Measurements from ENCODE around the gene RAD23A. TPM values are rescaled to one million over a fixed set of nuclear protein-coding genes. Genes with fewer than 3 reads are reported as not detected.

RAD23A gene
- total and polyA plus RNA-seq, 7 donors = 58.7 to 133 (median 99.3) TPM

- intact Hi-C loops (cut with DNase I) = no loop called here
- no peaks in the 10 kb centered on the region for H3K9me3 ChIP-seq
- WGBS, 2 donors = 59 to 60% methylated on average over 14 of the region's 14 CpGs
- peak within 1 kb of the TSS; percentile 64 to 86 (median 80) for H3K27ac ChIP-seq
- H3K4me1 ChIP-seq = peaks cover 0 to 20% (median 12%) of the 10 kb centered on the region in 4 donors
- peak; percentile 89 for DNase-seq
- H3K36me3 ChIP-seq = no peaks in the 10 kb centered on the region
- peak within 1 kb of the TSS in 2 of 4 donors; percentile 2 to 8 for H3K4me3 ChIP-seq
- no peaks in the 10 kb centered on the region for H3K27me3 ChIP-seq
- no peak for TF ChIP-seq EP300 (IDR thresholded peaks at IDR 0.05)
- TF ChIP-seq CTCF (IDR thresholded peaks at IDR 0.05) = no peak
- TF ChIP-seq POLR2A (IDR thresholded peaks at IDR 0.05) = no peak
- TF ChIP-seq POLR2AphosphoS5 (IDR thresholded peaks at IDR 0.05) = peak in 1 of 4 donors; percentile 49
Observed at GRCh38 chr19:12969292-12969988, 23.8 kb downstream of the RAD23A start, which contains the start of gene DAND5. DAND5 (plus strand) TSS chr19:12969576; CDS start chr19:12969661, 85 bp downstream.

GRCh38 chr19:12970070-12970820 is 24.6 kb downstream of the RAD23A start:
- no peak overlapping the region for H3K4me3 ChIP-seq
- no peaks in the 10 kb centered on the region for H3K27me3 ChIP-seq
- peaks cover 0 to 20% (median 10%) of the 10 kb centered on the region in 4 donors for H3K4me1 ChIP-seq
- TF ChIP-seq EP300 (IDR thresholded peaks at IDR 0.05) (no peak), POLR2A (IDR thresholded peaks at IDR 0.05) (no peak), CTCF (IDR thresholded peaks at IDR 0.05) (no peak), POLR2AphosphoS5 (IDR thresholded peaks at IDR 0.05) (no peak)
- intact Hi-C loops (cut with DNase I) = no loop called here
- no peak for DNase-seq
- 86 to 91% methylated on average over 7 of the region's 7 CpGs for WGBS, 2 donors
- no peaks in the 10 kb centered on the region for H3K9me3 ChIP-seq
- H3K27ac ChIP-seq = peak overlapping the region; percentile 64 to 86 (median 80)
- H3K36me3 ChIP-seq = no peaks in the 10 kb centered on the region

- Histone ChIP-seq H3K27me3 (no peaks in the 10 kb centered on the region), H3K27ac (no peak overlapping the region), H3K36me3 (no peaks in the 10 kb centered on the region), H3K4me1 (peaks cover 0 to 15% (median 5%) of the 10 kb centered on the region in 4 donors), H3K9me3 (no peaks in the 10 kb centered on the region), H3K4me3 (no peak overlapping the region)
- intact Hi-C loops (cut with DNase I) = no loop called here
- DNase-seq = no peak
- TF ChIP-seq EP300 (IDR thresholded peaks at IDR 0.05) (no peak), POLR2A (IDR thresholded peaks at IDR 0.05) (no peak), CTCF (IDR thresholded peaks at IDR 0.05) (no peak), POLR2AphosphoS5 (IDR thresholded peaks at IDR 0.05) (no peak)
- 92 to 93% methylated on average over 16 of the region's 16 CpGs for WGBS, 2 donors
Observed at GRCh38 chr19:12973236-12973635, 27.6 kb downstream of the RAD23A start.

GRCh38 chr19:12974301-12975220 is 28.9 kb downstream of the RAD23A start:
- Histone ChIP-seq H3K27me3 (no peaks in the 10 kb centered on the region), H3K4me3 (no peak overlapping the region), H3K9me3 (no peaks in the 10 kb centered on the region), H3K36me3 (no peaks in the 10 kb centered on the region), H3K4me1 (peaks cover 0 to 10% (median 3%) of the 10 kb centered on the region in 4 donors), H3K27ac (no peak overlapping the region)
- DNase-seq = no peak
- intact Hi-C loops (cut with DNase I) = loop anchor here (5.0 kb wide), 1 partner anchor 613 kb away; no protein-coding TSS in a partner anchor
- 55 to 63% methylated on average over 19 of the region's 19 CpGs for WGBS, 2 donors
- TF ChIP-seq CTCF (IDR thresholded peaks at IDR 0.05) = no peak
- no peak for TF ChIP-seq POLR2A (IDR thresholded peaks at IDR 0.05)
- no peak for TF ChIP-seq EP300 (IDR thresholded peaks at IDR 0.05)
- no peak for TF ChIP-seq POLR2AphosphoS5 (IDR thresholded peaks at IDR 0.05)
